Measurements from ENCODE around the gene CCPG1. TPM values are rescaled to one million over a fixed set of nuclear protein-coding genes. Genes with fewer than 3 reads are reported as not detected.
"Not testable (repeated sequence)": the region's sequence is repeated elsewhere in the genome, so short reads cannot be mapped to it uniquely, and the experiment has no call there.

The CCPG1 gene
- total RNA-seq, 1 donor from 2014 or later = 9.6 TPM

GRCh38 chr15:55402707-55403106 is 5.5 kb downstream of the CCPG1 start:
- no peak for TF ChIP-seq CTCF (conservative IDR thresholded peaks at IDR 0.05)
- H3K27me3 Mint-ChIP-seq (ENCODE audit: low read depth) = no peaks in the 10 kb centered on the region
- peaks cover 3% of the 10 kb centered on the region for H3K9me3 Mint-ChIP-seq
- H3K4me1 Mint-ChIP-seq = peaks cover 13% of the 10 kb centered on the region
- H3K4me3 Mint-ChIP-seq = no peak overlapping the region
- H3K36me3 Mint-ChIP-seq (ENCODE audit: low read depth) = peaks cover 8% of the 10 kb centered on the region
- DNase-seq (ENCODE audit: low read depth, low spot score) = no peak
- no peak overlapping the region for H3K27ac Mint-ChIP-seq (ENCODE audit: unreplicated experiment)

GRCh38 chr15:55401786-55402246 is 6.3 kb downstream of the CCPG1 start:
- Mint-ChIP-seq H3K4me3 (no peak overlapping the region), H3K27me3 (ENCODE audit: low read depth) (no peaks in the 10 kb centered on the region), H3K4me1 (peaks cover 6% of the 10 kb centered on the region), H3K36me3 (ENCODE audit: low read depth) (peaks cover 11% of the 10 kb centered on the region), H3K27ac (ENCODE audit: unreplicated experiment) (no peak overlapping the region), H3K9me3 (peaks cover 6% of the 10 kb centered on the region)
- DNase-seq (ENCODE audit: low read depth, low spot score) = no peak
- no peak for TF ChIP-seq CTCF (conservative IDR thresholded peaks at IDR 0.05)

- H3K4me3 Mint-ChIP-seq; DNase-seq (ENCODE audit: low read depth, low spot score); H3K27ac Mint-ChIP-seq (ENCODE audit: unreplicated experiment); H3K9me3 Mint-ChIP-seq; H3K4me1 Mint-ChIP-seq; H3K27me3 Mint-ChIP-seq (ENCODE audit: low read depth): not testable (repeated sequence)
- peaks cover 18% of the 10 kb centered on the region for H3K36me3 Mint-ChIP-seq (ENCODE audit: low read depth)
Measured at GRCh38 chr15:55400050-55400449, 8.1 kb downstream of the CCPG1 start.

- no peak for DNase-seq (ENCODE audit: low read depth, low spot score)
- Mint-ChIP-seq H3K27ac (ENCODE audit: unreplicated experiment) (no peak overlapping the region), H3K27me3 (ENCODE audit: low read depth) (no peaks in the 10 kb centered on the region), H3K4me3 (no peak overlapping the region), H3K4me1 (no peaks in the 10 kb centered on the region), H3K36me3 (ENCODE audit: low read depth) (peaks cover 21% of the 10 kb centered on the region), H3K9me3 (peaks cover 6% of the 10 kb centered on the region)
- TF ChIP-seq CTCF (conservative IDR thresholded peaks at IDR 0.05) = no peak
Measured at GRCh38 chr15:55398243-55398642, 9.9 kb downstream of the CCPG1 start.

GRCh38 chr15:55394694-55395093 is 13.5 kb downstream of the CCPG1 start:
- no peak for DNase-seq (ENCODE audit: low read depth, low spot score)
- no peak for TF ChIP-seq CTCF (conservative IDR thresholded peaks at IDR 0.05)
- Mint-ChIP-seq H3K36me3 (ENCODE audit: low read depth) (peaks cover 21% of the 10 kb centered on the region), H3K27me3 (ENCODE audit: low read depth) (no peaks in the 10 kb centered on the region), H3K27ac (ENCODE audit: unreplicated experiment) (no peak overlapping the region), H3K4me3 (no peak overlapping the region), H3K4me1 (no peaks in the 10 kb centered on the region), H3K9me3 (peaks cover 6% of the 10 kb centered on the region)

GRCh38 chr15:55389264-55389607 is 18.9 kb downstream of the CCPG1 start:
- Mint-ChIP-seq H3K4me1 (no peaks in the 10 kb centered on the region), H3K9me3 (no peaks in the 10 kb centered on the region), H3K36me3 (ENCODE audit: low read depth) (peaks cover 4% of the 10 kb centered on the region), H3K27me3 (ENCODE audit: low read depth) (no peaks in the 10 kb centered on the region), H3K4me3 (no peak overlapping the region), H3K27ac (ENCODE audit: unreplicated experiment) (no peak overlapping the region)
- no peak for DNase-seq (ENCODE audit: low read depth, low spot score)
- no peak for TF ChIP-seq CTCF (conservative IDR thresholded peaks at IDR 0.05)
